SU-DHL-6 (cell line): ENCODE data around the gene SAFB2.

Source experiments
- H2AFZ ChIP-seq: fragments of 200-600 bp; sonication (generic); 2 replicates; pipeline ENCODE4 v1.6.1; 2014; ENCODE audit warnings: low read depth, mild to moderate bottlenecking, moderate library complexity, mixed read lengths, antibody characterized with exemption, low read length; ENCODE audit not compliant: severe bottlenecking
- H3F3A ChIP-seq: fragments of 200-600 bp; shearing (Covaris generic); 2 replicates; pipeline ENCODE4 v1.6.0; 2016; ENCODE audit warnings: antibody characterized with exemption, mild to moderate bottlenecking; ENCODE audit not compliant: insufficient read depth
- H3K27ac ChIP-seq: fragments of 200-600 bp; sonication (generic); 2 replicates; pipeline ENCODE4 v1.5.1; 2016; ENCODE audit warnings: low read depth, mild to moderate bottlenecking, low read length, moderate library complexity, mixed read lengths
- H3K27me3 ChIP-seq: fragments of 200-600 bp; sonication (generic), shearing (Covaris generic); 2 replicates; pipeline ENCODE4 v1.6.0; 2014; ENCODE audit warnings: mild to moderate bottlenecking, low read length
- H3K36me3 ChIP-seq: fragments of 200-600 bp; sonication (generic); 2 replicates; pipeline ENCODE4 v1.6.1; 2014; ENCODE audit warnings: mild to moderate bottlenecking, low read length, mixed read lengths
- H3K4me2 ChIP-seq: fragments of 300-600, 200-600 bp; shearing (Covaris generic), sonication (generic); 2 replicates; pipeline ENCODE4 v1.6.0; 2014; ENCODE audit warnings: low read length, low read depth, mild to moderate bottlenecking; ENCODE audit not compliant: poor library complexity, severe bottlenecking
- H3K4me3 ChIP-seq: fragments of 200-600 bp; sonication (generic); 2 replicates; pipeline ENCODE4 v1.5.1; 2014; ENCODE audit warnings: antibody characterized with exemption, low read length, mild to moderate bottlenecking, mixed read lengths; ENCODE audit not compliant: insufficient read depth, poor library complexity, severe bottlenecking
- H3K79me2 ChIP-seq: fragments of 200-600 bp; sonication (generic); 2 replicates; pipeline ENCODE4 v1.6.1; 2014; ENCODE audit warnings: mild to moderate bottlenecking, low read length, moderate library complexity; ENCODE audit not compliant: insufficient read depth
- H3K9ac ChIP-seq: fragments of 200-600 bp; sonication (generic); 2 replicates; pipeline ENCODE4 v1.7.0; 2014; ENCODE audit warnings: mild to moderate bottlenecking, low read length
- H3K9me2 ChIP-seq: fragments of 200-600 bp; sonication (generic); replicated peaks from 2 replicates; pipeline ENCODE4 v1.6.1; 2014; ENCODE audit warnings: low read length; ENCODE audit not compliant: insufficient read depth
- H3K9me3 ChIP-seq: fragments of 200-600 bp; sonication (generic); 2 replicates; pipeline ENCODE4 v1.6.1; 2014; ENCODE audit warnings: low read length, mixed read lengths; ENCODE audit not compliant: insufficient read depth
- H4K20me1 ChIP-seq: fragments of 200-600 bp; sonication (generic); 2 replicates; pipeline ENCODE4 v1.6.1; 2014; ENCODE audit warnings: low read depth, mild to moderate bottlenecking, antibody characterized with exemption, low read length, moderate library complexity, mixed read lengths
- EZH2phosphoT487 ChIP-seq: fragments of 200-600 bp; sonication (generic), shearing (Covaris generic); conservative IDR thresholded peaks from 2 replicates; pipeline ENCODE4 v1.6.1; 2018; ENCODE audit warnings: mild to moderate bottlenecking, antibody characterized with exemption, low read length, moderate library complexity, mixed read lengths
- TF ChIP-seq, protein P1 (sequence below): fragments of 200-600 bp; sonication (generic); IDR thresholded peaks from one replicate; pipeline ENCODE4 v1.5.1; 2017; ENCODE audit warnings: antibody characterized with exemption, mild to moderate bottlenecking, low read length, moderate library complexity; ENCODE audit not compliant: insufficient read depth, poor library complexity, severe bottlenecking

Gene SAFB2

DNA sequence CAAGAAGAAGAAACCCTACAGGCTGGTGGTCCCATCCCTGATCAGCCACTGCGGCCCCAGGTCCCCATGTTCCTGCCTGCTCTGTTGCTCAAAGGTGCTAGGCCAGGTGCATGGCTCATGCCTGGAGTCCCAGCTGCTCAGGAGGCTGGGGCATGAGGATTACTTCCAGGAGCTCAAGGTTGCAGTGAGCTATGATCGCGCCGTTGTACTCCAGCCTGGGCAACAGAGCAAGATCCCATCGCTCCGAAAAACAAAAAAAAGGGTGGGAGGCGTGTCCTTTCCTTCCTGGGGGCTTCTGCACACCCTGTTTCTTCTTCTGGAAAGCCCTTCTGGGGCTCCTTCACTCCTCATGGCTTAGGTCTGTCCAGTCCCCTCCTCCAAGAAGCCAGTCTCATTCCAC is 42.9 kb downstream of the SAFB2 start:
- Histone ChIP-seq H3K9me2 (no peaks in the 10 kb centered on the region), H3K9ac (no peak overlapping the region), H3K27me3 (no peaks in the 10 kb centered on the region), H2AFZ (no peak overlapping the region), H3K27ac (no peak overlapping the region), H3K4me3 (no peak overlapping the region), H3K79me2 (no peaks in the 10 kb centered on the region), H3K4me2 (no peak overlapping the region), H3F3A (no peaks in the 10 kb centered on the region), H3K9me3 (no peaks in the 10 kb centered on the region), H3K36me3 (no peaks in the 10 kb centered on the region), H4K20me1 (no peaks in the 10 kb centered on the region)
- TF ChIP-seq, protein P1, sequence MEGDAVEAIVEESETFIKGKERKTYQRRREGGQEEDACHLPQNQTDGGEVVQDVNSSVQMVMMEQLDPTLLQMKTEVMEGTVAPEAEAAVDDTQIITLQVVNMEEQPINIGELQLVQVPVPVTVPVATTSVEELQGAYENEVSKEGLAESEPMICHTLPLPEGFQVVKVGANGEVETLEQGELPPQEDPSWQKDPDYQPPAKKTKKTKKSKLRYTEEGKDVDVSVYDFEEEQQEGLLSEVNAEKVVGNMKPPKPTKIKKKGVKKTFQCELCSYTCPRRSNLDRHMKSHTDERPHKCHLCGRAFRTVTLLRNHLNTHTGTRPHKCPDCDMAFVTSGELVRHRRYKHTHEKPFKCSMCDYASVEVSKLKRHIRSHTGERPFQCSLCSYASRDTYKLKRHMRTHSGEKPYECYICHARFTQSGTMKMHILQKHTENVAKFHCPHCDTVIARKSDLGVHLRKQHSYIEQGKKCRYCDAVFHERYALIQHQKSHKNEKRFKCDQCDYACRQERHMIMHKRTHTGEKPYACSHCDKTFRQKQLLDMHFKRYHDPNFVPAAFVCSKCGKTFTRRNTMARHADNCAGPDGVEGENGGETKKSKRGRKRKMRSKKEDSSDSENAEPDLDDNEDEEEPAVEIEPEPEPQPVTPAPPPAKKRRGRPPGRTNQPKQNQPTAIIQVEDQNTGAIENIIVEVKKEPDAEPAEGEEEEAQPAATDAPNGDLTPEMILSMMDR = no peak
- no peak for TF ChIP-seq EZH2phosphoT487

DNA sequence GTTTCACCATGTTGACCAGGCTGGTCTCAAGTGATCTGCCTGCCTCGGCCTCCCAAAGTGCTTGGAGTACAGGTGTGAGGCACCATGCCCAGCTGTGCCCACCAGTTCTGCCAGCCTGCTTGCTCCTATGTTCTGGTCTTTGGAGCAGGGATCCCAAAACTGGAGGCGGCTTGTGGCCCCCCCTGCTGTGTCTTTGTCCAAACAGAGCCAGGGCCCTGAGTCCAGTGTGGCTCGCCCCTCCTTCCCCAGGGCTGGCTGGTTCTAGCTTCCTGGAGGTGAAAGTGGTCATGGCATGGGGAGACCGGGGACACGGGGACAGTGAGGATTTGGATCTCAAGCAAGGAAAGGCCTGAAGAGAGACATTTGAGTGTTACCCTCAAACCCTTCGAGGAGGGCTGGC is 43.3 kb downstream of the SAFB2 start:
- Histone ChIP-seq H2AFZ (no peak overlapping the region), H3K36me3 (no peaks in the 10 kb centered on the region), H3K9ac (no peak overlapping the region), H3K4me3 (no peak overlapping the region), H4K20me1 (no peaks in the 10 kb centered on the region), H3K9me3 (no peaks in the 10 kb centered on the region), H3K9me2 (no peaks in the 10 kb centered on the region), H3K27ac (no peak overlapping the region), H3K4me2 (no peak overlapping the region), H3K79me2 (no peaks in the 10 kb centered on the region), H3F3A (no peaks in the 10 kb centered on the region), H3K27me3 (no peaks in the 10 kb centered on the region)
- TF ChIP-seq, protein P1 = no peak
- TF ChIP-seq EZH2phosphoT487 = no peak

DNA sequence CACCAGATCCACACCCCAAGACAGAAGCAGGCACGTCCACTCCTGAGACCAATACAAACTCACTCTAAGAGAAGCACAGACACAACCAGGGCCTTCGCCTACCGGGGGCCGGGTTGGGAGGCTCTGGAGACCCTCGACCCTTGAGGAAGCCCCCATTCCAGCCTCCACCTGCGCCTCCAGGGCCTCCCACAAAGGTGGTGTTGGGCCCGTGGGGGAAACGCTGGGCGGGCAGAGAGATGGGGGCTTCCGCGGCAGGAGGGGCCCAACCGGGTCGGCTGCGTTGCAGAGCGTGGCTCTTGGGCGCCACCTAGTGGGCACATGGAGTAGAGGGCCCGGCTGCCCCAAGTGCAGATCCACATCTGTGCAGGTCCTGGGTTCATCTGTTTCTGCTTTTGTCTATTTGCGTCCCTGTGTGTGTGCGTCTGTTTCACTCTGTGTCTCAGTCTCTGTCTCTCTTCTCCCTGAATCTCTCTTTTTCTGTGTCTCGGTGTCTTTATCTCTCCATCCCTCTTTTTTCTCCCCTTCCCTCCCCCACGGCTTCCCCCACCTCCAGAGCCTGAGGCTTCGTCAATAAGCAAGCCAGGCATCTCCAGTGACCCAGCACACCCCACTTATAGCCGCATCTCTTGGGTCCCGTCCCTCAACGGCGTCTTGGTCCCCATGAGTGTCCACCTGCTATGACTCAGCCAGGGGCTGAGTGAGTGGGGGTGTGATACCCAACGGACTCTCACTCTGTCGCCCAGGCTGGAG is 44.3 kb downstream of the SAFB2 start:
- no peak overlapping the region for H3K27ac ChIP-seq
- no peak overlapping the region for H3K4me2 ChIP-seq
- TF ChIP-seq EZH2phosphoT487 = no peak
- TF ChIP-seq, protein P1 = peak; percentile 38
- H3K9ac ChIP-seq = no peak overlapping the region
- no peaks in the 10 kb centered on the region for H3K27me3 ChIP-seq
- no peaks in the 10 kb centered on the region for H3K9me2 ChIP-seq
- H3K9me3 ChIP-seq = no peaks in the 10 kb centered on the region
- H3K36me3 ChIP-seq = no peaks in the 10 kb centered on the region
- no peaks in the 10 kb centered on the region for H3K79me2 ChIP-seq
- H3F3A ChIP-seq = no peaks in the 10 kb centered on the region
- H3K4me3 ChIP-seq = no peak overlapping the region
- no peak overlapping the region for H2AFZ ChIP-seq
- H4K20me1 ChIP-seq = no peaks in the 10 kb centered on the region
